Stimulated activated naive CD8-positive, alpha-beta T cell treated with anti-CD3 and anti-CD28 coated beads, Interleukin-15, Interleukin-2, amounts not matched to agents 100 U/mL and 50 U/mL, for 24 hours (primary cell): ENCODE data around the gene OR2L2.
"Not testable (repeated sequence)": the region's sequence is repeated elsewhere in the genome, so short reads cannot be mapped to it uniquely, and the experiment has no call there.

Source experiments
- ATAC-seq: fragments of 150-1000 bp; cut with Tn5 transposase; one replicate; pipeline ENCODE4 v1.10.0; 2021
- DNase-seq: peaks from one replicate; pipeline ENCODE4 v3.0.0; 2021

The OR2L2 gene

DNA sequence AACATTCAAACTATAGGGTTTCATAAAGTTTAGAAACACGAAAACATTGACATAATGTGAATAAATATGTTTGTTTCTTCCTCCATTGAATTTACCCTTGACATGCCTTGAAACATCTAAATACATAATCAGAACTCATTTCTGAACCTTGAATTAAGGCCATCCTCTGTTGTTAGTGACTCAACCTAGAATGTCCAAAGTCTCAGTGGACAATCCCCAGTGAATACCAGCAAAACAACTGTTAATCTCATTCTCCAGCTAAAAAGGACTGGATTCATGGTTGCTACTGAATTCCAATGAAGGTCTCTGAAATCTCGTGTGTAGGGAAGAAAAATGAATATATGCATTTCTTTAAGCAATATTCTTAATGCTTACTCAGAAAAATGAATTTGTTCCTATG lies at the start of gene OR2L2:
TSS of gene OR2L2 (plus strand) at position 301 of the 400 bp plus-strand sequence. CDS start 8,198 bp downstream, outside the sequence.
- DNase-seq (no peak), ATAC-seq (no peak)

DNA sequence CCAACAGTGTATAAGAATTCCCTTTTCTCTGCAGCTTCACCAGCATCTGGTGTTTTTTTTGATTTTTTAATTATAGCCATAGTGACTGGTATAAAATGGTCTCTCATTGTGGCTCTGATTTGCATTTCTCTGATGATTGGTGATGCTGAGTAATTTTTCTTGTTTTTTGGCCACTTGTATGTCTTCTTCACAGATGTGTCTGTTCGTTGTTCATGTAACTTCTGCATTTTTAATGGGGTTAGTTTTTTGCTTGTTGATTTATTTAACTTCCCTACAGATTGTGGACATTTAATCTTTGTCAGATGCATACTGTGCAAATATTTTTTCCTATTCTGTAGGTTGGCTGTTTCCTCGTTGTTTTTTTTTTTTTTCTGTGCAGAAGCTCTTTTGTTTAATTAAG lies 36.9 kb upstream of the OR2L2 start:
- DNase-seq (no peak), ATAC-seq (no peak)

DNA sequence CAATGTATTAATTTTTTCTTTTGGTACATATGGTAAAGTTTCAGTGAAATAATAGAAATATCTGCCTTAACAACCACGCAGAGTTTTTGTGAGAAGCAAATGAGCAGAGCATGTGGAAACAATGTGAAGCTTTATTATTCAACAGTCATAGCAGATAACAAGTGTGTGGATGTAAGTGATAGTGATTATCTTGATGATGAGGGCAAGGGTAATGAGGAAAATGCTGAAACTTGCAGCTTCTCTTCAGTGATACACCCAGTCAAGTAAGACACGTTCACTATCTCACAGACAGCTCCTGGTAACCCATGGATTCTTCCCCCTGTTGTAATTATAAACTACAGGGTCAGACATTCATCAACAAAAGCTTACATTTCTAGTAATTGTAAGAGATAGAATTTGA lies 31.1 kb upstream of the OR2L2 start:
- DNase-seq (no peak), ATAC-seq (no peak)

GRCh38 chr1:248000169-248000568 lies 29.7 kb upstream of the OR2L2 start:
- ATAC-seq (no peak), DNase-seq (no peak)

DNA sequence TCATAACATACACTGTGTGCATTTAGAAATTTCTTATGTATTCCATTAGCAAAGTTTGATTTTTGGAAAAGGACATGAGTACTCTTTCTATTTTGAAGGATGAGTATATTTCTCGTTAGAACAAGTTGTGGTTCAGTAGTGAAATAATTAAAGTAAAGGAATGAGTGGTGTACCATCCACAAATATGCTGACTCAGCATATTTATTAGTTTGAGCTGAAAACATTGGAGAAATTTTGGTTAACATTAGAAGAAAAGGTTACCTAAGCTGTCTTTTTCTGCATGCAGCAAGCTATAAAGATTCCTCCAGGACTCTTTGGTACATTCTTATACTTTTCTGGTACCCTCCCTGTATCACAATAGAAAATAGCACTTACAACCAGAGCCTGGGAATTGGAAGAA lies 22.1 kb upstream of the OR2L2 start:
- no peak for DNase-seq
- ATAC-seq, result no peak

DNA sequence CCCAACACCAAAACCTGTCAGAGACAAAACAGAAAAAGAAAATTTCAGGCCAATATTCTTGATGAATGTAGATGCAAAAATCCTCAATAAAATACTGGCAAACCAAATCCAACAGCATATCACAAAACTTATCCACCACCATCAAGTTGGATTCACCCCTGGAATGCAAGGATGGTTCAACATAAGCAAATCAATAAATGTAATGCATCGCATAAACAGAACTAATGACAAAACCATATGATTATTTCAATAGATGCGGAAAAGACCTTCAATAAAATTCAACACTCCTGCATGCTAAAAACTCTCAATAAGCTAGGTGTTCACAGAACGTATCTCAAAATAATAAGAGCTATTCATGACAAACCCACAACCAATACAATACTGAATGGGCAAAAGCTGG lies 20.2 kb upstream of the OR2L2 start:
- no peak for ATAC-seq
- no peak for DNase-seq

DNA sequence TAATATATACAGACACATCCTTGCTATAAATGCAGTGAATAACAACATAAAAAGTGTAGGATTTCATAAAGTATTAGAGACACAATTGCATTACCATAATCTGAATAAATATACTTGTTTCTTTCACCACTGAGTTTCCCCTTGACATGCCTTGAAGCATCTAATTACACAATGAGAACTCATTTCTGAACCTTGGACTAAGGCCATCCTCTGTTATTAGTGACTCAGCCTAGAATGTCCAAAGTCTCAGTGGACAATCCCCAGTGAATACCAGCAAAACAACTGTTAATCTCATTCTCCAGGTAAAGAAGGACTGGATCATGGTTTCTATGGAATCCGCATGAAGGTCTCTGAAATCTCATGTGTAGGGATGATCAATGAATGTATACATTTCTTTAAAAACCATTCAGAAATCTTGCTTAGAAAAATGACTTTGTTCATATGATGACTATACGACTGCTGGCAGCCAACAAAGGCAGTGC lies 16.6 kb upstream of the OR2L2 start, which contains the start of gene OR2L5:
TSS of gene OR2L5 (plus strand) at position 432 of the 482 bp plus-strand sequence. CDS start 8,288 bp downstream, outside the sequence.
- ATAC-seq (no peak), DNase-seq (no peak)

- DNase-seq, result no peak
- ATAC-seq, result no peak
Observed at GRCh38 chr1:248015803-248016202, 14.1 kb upstream of the OR2L2 start.

- DNase-seq (no peak), ATAC-seq (no peak)
Observed at GRCh38 chr1:248045209-248045608, 15.3 kb downstream of the OR2L2 start.

DNA sequence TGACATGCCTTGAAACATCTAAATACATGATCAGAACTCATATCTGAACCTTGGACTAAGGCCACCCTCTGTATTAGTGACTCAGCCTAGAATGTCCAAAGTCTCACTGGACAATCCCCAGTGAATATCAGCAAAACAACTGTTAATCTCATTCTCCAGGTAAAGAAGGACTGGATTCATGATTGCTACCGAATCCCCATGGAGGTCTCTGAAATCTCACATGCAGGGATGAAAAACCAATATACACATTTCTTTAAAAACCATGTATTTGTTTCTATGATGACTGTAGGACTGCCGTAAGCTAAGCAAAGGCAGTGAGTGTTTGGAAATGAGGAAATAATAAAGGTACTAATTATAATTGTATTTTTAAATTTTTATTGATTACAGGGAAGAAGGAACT lies 16.7 kb downstream of the OR2L2 start, which contains the start of gene OR2L3:
TSS of gene OR2L3 (plus strand) at position 301 of the 400 bp plus-strand sequence. CDS start 13,846 bp downstream, outside the sequence.
- no peak for ATAC-seq
- no peak for DNase-seq

- ATAC-seq (no peak), DNase-seq (no peak)
Observed at GRCh38 chr1:248047008-248047407, 17.1 kb downstream of the OR2L2 start.

- DNase-seq (no peak), ATAC-seq (no peak)
Observed at GRCh38 chr1:248054671-248055070, 24.8 kb downstream of the OR2L2 start.

GRCh38 chr1:248055261-248055660 lies 25.4 kb downstream of the OR2L2 start:
- no peak for DNase-seq
- no peak for ATAC-seq

DNA sequence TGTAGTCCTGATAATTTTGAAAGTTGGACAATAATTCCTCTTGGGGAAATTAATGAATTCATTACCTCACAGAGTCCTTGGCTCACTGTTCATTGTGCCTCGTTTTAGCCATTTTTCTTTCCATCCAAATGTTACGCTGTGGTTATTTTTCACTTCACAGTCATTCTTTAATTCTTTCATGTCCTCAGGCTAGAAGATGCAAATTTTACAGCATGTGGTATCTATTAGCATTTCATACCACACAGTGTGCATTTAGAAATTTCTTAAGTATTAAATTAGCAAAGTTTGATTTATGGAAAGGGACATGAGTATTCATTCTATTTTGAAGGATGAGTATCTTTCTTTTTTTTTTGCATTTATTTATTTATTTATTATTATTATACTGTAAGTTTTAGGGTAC lies 35.2 kb downstream of the OR2L2 start:
- no peak for ATAC-seq
- DNase-seq, result no peak

DNA sequence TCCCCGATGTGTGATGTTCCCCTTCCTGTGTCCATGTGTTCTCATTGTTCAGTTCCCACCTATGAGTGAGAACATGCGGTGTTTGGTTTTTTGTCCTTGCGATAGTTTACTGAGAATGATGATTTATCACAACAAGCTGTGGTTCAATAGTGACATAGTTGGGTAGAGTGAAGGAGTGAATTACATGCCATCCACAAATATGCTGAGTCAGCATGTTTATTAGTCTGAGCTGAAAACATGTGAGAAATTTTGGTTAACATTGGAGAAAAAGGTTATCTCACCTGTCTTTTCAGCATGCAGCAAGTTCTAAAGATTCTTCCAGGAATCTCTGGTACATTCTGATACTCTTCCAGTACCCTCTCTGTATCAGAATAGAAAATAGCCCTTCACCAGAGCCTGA lies 35.7 kb downstream of the OR2L2 start:
- DNase-seq (no peak), ATAC-seq (no peak)

GRCh38 chr1:248083864-248084263 lies 54.0 kb downstream of the OR2L2 start:
- DNase-seq, ATAC-seq: not testable (repeated sequence)
